SH-SY5Y (cell line): ENCODE data around the gene PREX1.

Source experiments
- GATA2 ChIP-seq: IDR thresholded peaks from 2 replicates; pipeline ENCODE4 v1.6.1; 2011; ENCODE audit warnings: mild to moderate bottlenecking, low read depth, low read length
- GATA3 ChIP-seq: IDR thresholded peaks from 2 replicates; pipeline ENCODE4 v1.6.1; 2011; ENCODE audit warnings: low read depth, mild to moderate bottlenecking, low read length, moderate library complexity

DNA sequence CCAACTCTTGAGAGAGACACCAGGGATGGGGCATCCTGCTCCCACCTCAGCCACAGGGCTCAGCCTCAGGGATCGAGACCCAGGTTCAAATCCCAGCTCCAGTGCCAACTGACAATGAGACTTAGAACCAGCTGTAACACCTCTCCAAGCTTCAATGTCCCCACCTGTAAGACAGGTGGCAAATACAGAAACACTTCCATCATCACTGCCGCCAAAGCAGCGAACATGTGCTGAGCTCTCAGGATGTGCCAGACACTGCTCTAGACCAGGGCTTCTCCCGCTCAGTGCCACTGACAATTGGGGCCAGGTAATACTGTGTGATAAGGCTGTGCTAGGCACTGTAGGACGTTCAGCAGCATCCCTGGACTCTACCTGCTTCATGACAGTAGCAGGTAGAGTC, 22.1 kb downstream of the PREX1 start:
- TF ChIP-seq GATA2 (no peak), GATA3 (no peak)
